HFFc6 (cell line): ENCODE data around the gene IFFO2. TPM values are rescaled to one million over a fixed set of nuclear protein-coding genes. Genes with fewer than 3 reads are reported as not detected.

ENCODE experiments used
- DNase-seq: peaks from one replicate; pipeline ENCODE4 v3.0.0-alpha.2; 2018
- H3K27ac Mint-ChIP-seq: 2 replicates; pipeline ENCODE4 v1.8.0; 2020; ENCODE audit warnings: mild to moderate bottlenecking, mixed read lengths
- H3K27me3 Mint-ChIP-seq: 2 replicates; pipeline ENCODE4 v1.8.0; 2021; ENCODE audit warnings: mild to moderate bottlenecking, moderate library complexity, mixed read lengths; ENCODE audit not compliant: insufficient read depth
- H3K36me3 Mint-ChIP-seq: 2 replicates; pipeline ENCODE4 v1.8.0; 2021; ENCODE audit warnings: low read depth, mixed read lengths
- H3K4me1 Mint-ChIP-seq: 2 replicates; pipeline ENCODE4 v1.8.0; 2020; ENCODE audit warnings: low read depth, mixed read lengths
- H3K4me3 Mint-ChIP-seq: 2 replicates; pipeline ENCODE4 v1.8.0; 2020; ENCODE audit warnings: mild to moderate bottlenecking, moderate library complexity, mixed read lengths
- H3K9me3 Mint-ChIP-seq: 2 replicates; pipeline ENCODE4 v1.8.0; 2020; ENCODE audit warnings: mild to moderate bottlenecking, mixed read lengths
- CTCF ChIP-seq: fragments of 200-600 bp; sonication (generic); IDR thresholded peaks from 2 replicates; pipeline ENCODE4 v1.5.0; 2021; ENCODE audit warnings: antibody characterized with exemption, mild to moderate bottlenecking
- microRNA-seq: library from miRNA; unstranded; fragments of <30 nt; microRNA quantifications from one replicate; pipeline ENCODE4, GENCODE V29; 2019
- total RNA-seq, 6 experiments: library from RNA; stranded (reverse); fragmentation: NEBNext Ultra II Directional; extraction: Animal tissue kit (Norgen Biotek cat#: 25700); gene quantifications; 2 replicates in 1 of 6; 3 replicates in 5 of 6; pipeline ENCODE4 v1.2.3, GENCODE V29; 2021

The IFFO2 gene
- total RNA-seq, 6 experiments from 2014 or later = 19.9 to 28.9 (median 21.0) TPM

- H3K27ac Mint-ChIP-seq = no peak overlapping the region
- H3K9me3 Mint-ChIP-seq = no peaks in the 10 kb centered on the region
- peaks cover 5% of the 10 kb centered on the region for H3K27me3 Mint-ChIP-seq
- peaks cover 8% of the 10 kb centered on the region for H3K4me1 Mint-ChIP-seq
- no peaks in the 10 kb centered on the region for H3K36me3 Mint-ChIP-seq
- no peak overlapping the region for H3K4me3 Mint-ChIP-seq
- no peak for TF ChIP-seq CTCF
- DNase-seq = no peak
Observed at GRCh38 chr1:18855573-18855972, 100.9 kb downstream of the IFFO2 start.

- TF ChIP-seq CTCF = no peak
- peaks cover 8% of the 10 kb centered on the region for H3K4me1 Mint-ChIP-seq
- H3K27ac Mint-ChIP-seq = no peak overlapping the region
- H3K36me3 Mint-ChIP-seq = no peaks in the 10 kb centered on the region
- H3K9me3 Mint-ChIP-seq = no peaks in the 10 kb centered on the region
- no peak for DNase-seq
- peaks cover 4% of the 10 kb centered on the region for H3K27me3 Mint-ChIP-seq
- no peak overlapping the region for H3K4me3 Mint-ChIP-seq
Observed at GRCh38 chr1:18854331-18855025, 102.0 kb downstream of the IFFO2 start.

Small RNA genes lying within 50 kb of the gene (microRNA-seq; reads per million reads assigned to microRNA genes)
- gene MIR1290 (not detected), gene MIR4695 (3.1 reads per million)

Other genes starting within 250 kb of the IFFO2 start
- gene TAS1R2, start 97.0 kb downstream of the IFFO2 start, total RNA-seq = not detected
- gene ALDH4A1, start 54.1 kb downstream of the IFFO2 start, total RNA-seq = 10 to 100 TPM; 18.3 to 24.1 (median 20.2) TPM